ENCODE data around the gene PPT2. TPM values are rescaled to one million over a fixed set of nuclear protein-coding genes. Genes with fewer than 3 reads are reported as not detected.

Gene PPT2
- total RNA-seq, 2 donors from 2014 or later: 18.4 to 21.0 TPM

GRCh38 chr6:32127717-32128592 is 26.0 kb upstream of the PPT2 start, which contains the start of gene ATF6B:
Gene ATF6B, minus strand, starts transcription at chr6:32128246. Its CDS starts 39 bp downstream, at chr6:32128207.
- TF ChIP-seq CTCF (IDR thresholded peaks at IDR 0.05): no peak
- H3K27me3 ChIP-seq: no peaks in the 10 kb centered on the region
- H3K4me3 ChIP-seq: peak within 1 kb of the TSS; percentile 81
- no peaks in the 10 kb centered on the region for H3K9me3 ChIP-seq
- peaks cover 21% of the 10 kb centered on the region for H3K4me1 ChIP-seq
- H3K27ac ChIP-seq: peak within 1 kb of the TSS; percentile 75
- no peaks in the 10 kb centered on the region for H3K36me3 ChIP-seq
- DNase-seq: peak; percentile 98
- H3K9ac ChIP-seq (ENCODE audit: low read depth in 2 of 2, low read length in 2 of 2): peak within 1 kb of the TSS; percentile 78 to 100
- intact Hi-C loops (cut with DNase I): no loop called here

GRCh38 chr6:32128751-32129296 is 25.1 kb upstream of the PPT2 start:
- H3K4me1 ChIP-seq: peaks cover 21% of the 10 kb centered on the region
- DNase-seq: no peak
- no peaks in the 10 kb centered on the region for H3K27me3 ChIP-seq
- peak overlapping the region; percentile 75 for H3K27ac ChIP-seq
- intact Hi-C loops (cut with DNase I): no loop called here
- peak overlapping the region; percentile 33 for H3K4me3 ChIP-seq
- peak overlapping the region; percentile 13 to 90 for H3K9ac ChIP-seq (ENCODE audit: low read depth in 2 of 2, low read length in 2 of 2)
- TF ChIP-seq CTCF (IDR thresholded peaks at IDR 0.05): no peak
- H3K36me3 ChIP-seq: no peaks in the 10 kb centered on the region
- no peaks in the 10 kb centered on the region for H3K9me3 ChIP-seq

- Histone ChIP-seq H3K27me3 (no peaks in the 10 kb centered on the region), H3K27ac (peak overlapping the region; percentile 75), H3K4me1 (peaks cover 21% of the 10 kb centered on the region), H3K4me3 (peak overlapping the region; percentile 33), H3K36me3 (no peaks in the 10 kb centered on the region), H3K9me3 (no peaks in the 10 kb centered on the region), H3K9ac (ENCODE audit: low read depth in 2 of 2, low read length in 2 of 2) (peak overlapping the region; percentile 13 to 90)
- no peak for DNase-seq
- TF ChIP-seq CTCF (IDR thresholded peaks at IDR 0.05): no peak
- intact Hi-C loops (cut with DNase I): no loop called here
These were observed 24.4 kb upstream of the PPT2 start for GRCh38 chr6:32129297-32130088.

- no peak for DNase-seq
- TF ChIP-seq CTCF (IDR thresholded peaks at IDR 0.05): no peak
- no peaks in the 10 kb centered on the region for H3K36me3 ChIP-seq
- H3K27ac ChIP-seq: no peak overlapping the region
- intact Hi-C loops (cut with DNase I): no loop called here
- no peak overlapping the region for H3K9ac ChIP-seq (ENCODE audit: low read depth in 2 of 2, low read length in 2 of 2)
- H3K27me3 ChIP-seq: no peaks in the 10 kb centered on the region
- H3K9me3 ChIP-seq: no peaks in the 10 kb centered on the region
- H3K4me1 ChIP-seq: peaks cover 21% of the 10 kb centered on the region
- no peak overlapping the region for H3K4me3 ChIP-seq
These were observed 22.4 kb upstream of the PPT2 start for GRCh38 chr6:32131439-32131948.

- Histone ChIP-seq H3K4me3 (no peak overlapping the region), H3K9ac (ENCODE audit: low read depth in 2 of 2, low read length in 2 of 2) (no peak overlapping the region), H3K27ac (no peak overlapping the region), H3K27me3 (no peaks in the 10 kb centered on the region), H3K9me3 (no peaks in the 10 kb centered on the region), H3K36me3 (no peaks in the 10 kb centered on the region), H3K4me1 (peaks cover 17% of the 10 kb centered on the region)
- intact Hi-C loops (cut with DNase I): no loop called here
- DNase-seq: no peak
- no peak for TF ChIP-seq CTCF (IDR thresholded peaks at IDR 0.05)
These were observed 21.8 kb upstream of the PPT2 start for GRCh38 chr6:32132110-32132509.

Data from colonic mucosa (tissue), 4 donors.